ENCODE measurements around the gene COL9A3. TPM values are rescaled to one million over a fixed set of nuclear protein-coding genes. Genes with fewer than 3 reads are reported as not detected.

COL9A3 gene
- total RNA-seq, result 0.94 TPM
- long read RNA-seq, partial matches to known transcripts, result 1 of 4 reads
- long read RNA-seq, other reads (novel, unspliced or antisense), result 0 of 4 reads

GRCh38 chr20:62816884-62817873 is at the start of gene COL9A3:
COL9A3 (plus strand) TSS chr20:62817050; CDS start chr20:62817065, 15 bp downstream.
- no peak for DNase-seq (ENCODE audit: low spot score)
- intact Hi-C loops (cut with DNase I), result no loop called here

- intact Hi-C loops (cut with DNase I), result no loop called here
- DNase-seq (ENCODE audit: low spot score), result no peak
Observed at GRCh38 chr20:62768234-62768546, 48.7 kb upstream of the COL9A3 start.

- intact Hi-C loops (cut with DNase I), result no loop called here
- no peak for DNase-seq (ENCODE audit: low spot score)
Observed at GRCh38 chr20:62768551-62769287, 48.1 kb upstream of the COL9A3 start.

- intact Hi-C loops (cut with DNase I), result no loop called here
- DNase-seq (ENCODE audit: low spot score), result no peak
Observed at GRCh38 chr20:62769346-62770071, 47.3 kb upstream of the COL9A3 start.

- intact Hi-C loops (cut with DNase I), result no loop called here
- DNase-seq (ENCODE audit: low spot score), result no peak
Observed at GRCh38 chr20:62770111-62770910, 46.5 kb upstream of the COL9A3 start.

GRCh38 chr20:62770916-62771315 is 45.9 kb upstream of the COL9A3 start:
- DNase-seq (ENCODE audit: low spot score), result no peak
- intact Hi-C loops (cut with DNase I), result no loop called here

- intact Hi-C loops (cut with DNase I), result no loop called here
Observed at GRCh38 chr20:62771396-62772102, 45.3 kb upstream of the COL9A3 start.

GRCh38 chr20:62772103-62772611 is 44.7 kb upstream of the COL9A3 start:
- DNase-seq (ENCODE audit: low spot score), result no peak
- intact Hi-C loops (cut with DNase I), result no loop called here

More at GRCh38 chr20:62771396-62772102, 45.3 kb upstream of the COL9A3 start:
- DNase-seq (ENCODE audit: low spot score), result no peak

- no peak for DNase-seq (ENCODE audit: low spot score)
- intact Hi-C loops (cut with DNase I), result no loop called here
Observed at GRCh38 chr20:62772619-62772989, 44.2 kb upstream of the COL9A3 start.

GRCh38 chr20:62772990-62773844 is 43.6 kb upstream of the COL9A3 start:
- intact Hi-C loops (cut with DNase I), result no loop called here

GRCh38 chr20:62773845-62774714 is 42.8 kb upstream of the COL9A3 start:
- DNase-seq (ENCODE audit: low spot score), result no peak
- intact Hi-C loops (cut with DNase I), result no loop called here

More at GRCh38 chr20:62772990-62773844, 43.6 kb upstream of the COL9A3 start:
- DNase-seq (ENCODE audit: low spot score), result no peak

GRCh38 chr20:62774762-62775161 is 42.1 kb upstream of the COL9A3 start:
- no peak for DNase-seq (ENCODE audit: low spot score)
- intact Hi-C loops (cut with DNase I), result no loop called here

GRCh38 chr20:62775206-62775605 is 41.6 kb upstream of the COL9A3 start:
- DNase-seq (ENCODE audit: low spot score), result no peak
- intact Hi-C loops (cut with DNase I), result no loop called here

GRCh38 chr20:62776035-62776691 is 40.7 kb upstream of the COL9A3 start:
- DNase-seq (ENCODE audit: low spot score), result no peak
- intact Hi-C loops (cut with DNase I), result no loop called here

- intact Hi-C loops (cut with DNase I), result no loop called here
- no peak for DNase-seq (ENCODE audit: low spot score)
Observed at GRCh38 chr20:62776692-62777527, 39.9 kb upstream of the COL9A3 start.

Data from cardiac septum (tissue), 1 donor.